ENCODE results near the gene COX7A2L.
"Not testable (repeated sequence)": the region's sequence is repeated elsewhere in the genome, so short reads cannot be mapped to it uniquely, and the experiment has no call there.

The COX7A2L gene

DNA sequence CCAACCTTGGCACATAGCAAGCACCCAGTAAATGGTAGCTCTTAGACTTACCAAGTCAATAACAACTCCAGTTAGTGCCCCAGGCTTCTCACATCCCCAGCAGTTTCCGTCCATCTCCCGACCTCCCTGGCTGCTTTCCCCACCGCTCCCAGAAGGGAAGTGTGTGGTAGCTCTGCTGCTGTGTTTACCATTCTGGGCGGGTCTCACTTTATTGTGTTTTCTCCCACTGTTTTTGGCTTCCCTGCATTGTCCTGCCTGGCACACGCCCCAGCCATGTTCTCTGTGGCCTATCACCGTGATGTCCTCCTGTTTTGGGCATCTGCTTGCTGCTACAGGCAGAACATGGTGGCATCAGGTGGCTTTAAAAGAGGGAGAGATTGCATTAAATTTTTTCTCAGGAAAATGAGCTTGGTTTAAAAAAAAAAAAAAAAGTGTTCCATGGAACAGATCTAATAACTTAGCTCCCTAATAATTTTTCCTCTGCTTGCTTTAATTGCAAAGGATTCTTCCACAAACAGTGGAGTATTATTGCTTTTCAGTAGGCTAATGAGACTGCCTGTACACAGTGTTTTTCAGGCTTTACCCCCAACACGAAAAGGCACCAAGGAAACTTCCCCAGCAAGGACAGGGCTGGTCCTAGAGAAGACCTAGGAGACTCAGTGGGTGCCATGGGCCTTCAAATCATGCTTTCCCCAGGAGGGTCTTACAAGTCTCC is 8.0 kb upstream of the COX7A2L start:
- no peak for DNase-seq (ENCODE audit: low read depth in 2 of 2, low spot score in 1 of 2)

DNA sequence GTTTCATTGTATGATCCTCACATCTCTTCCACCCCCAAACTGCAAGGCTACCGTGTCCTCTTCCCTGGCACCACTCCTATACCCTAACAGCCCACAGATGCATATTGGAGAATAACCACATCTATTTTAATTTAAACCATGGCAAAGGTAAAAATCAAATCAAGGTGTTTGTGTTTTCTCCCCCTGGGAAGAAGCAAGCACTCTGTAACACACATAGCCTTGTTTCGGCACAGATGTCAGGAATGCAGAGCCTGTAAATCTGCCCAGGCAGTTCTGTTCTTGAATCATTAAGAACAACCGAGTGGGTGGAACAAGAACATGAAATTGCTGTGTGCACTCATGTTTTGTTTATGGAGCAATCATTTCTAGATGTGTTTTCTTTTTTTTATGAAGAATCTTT is 6.8 kb upstream of the COX7A2L start:
- no peak for DNase-seq (ENCODE audit: low read depth in 2 of 2, low spot score in 1 of 2)

DNA sequence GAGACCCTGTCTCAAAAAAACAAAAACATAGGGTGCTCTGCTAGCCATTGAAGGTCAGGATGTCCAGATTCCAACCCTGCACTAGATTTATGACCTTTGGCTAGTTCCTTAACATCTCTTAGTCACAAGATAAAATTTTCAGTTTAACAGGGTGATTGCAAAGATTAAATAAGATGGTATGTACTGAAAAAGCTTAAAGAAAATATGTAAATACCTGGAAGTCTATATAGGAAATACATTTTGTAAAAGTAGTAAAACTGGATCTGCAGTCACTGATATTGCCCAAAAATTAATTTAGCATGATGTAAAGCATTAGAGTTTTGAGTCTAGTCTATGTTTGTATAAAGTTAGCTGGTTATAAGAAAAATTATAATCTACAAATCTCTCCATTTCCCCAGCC is 5.4 kb upstream of the COX7A2L start:
- no peak for DNase-seq (ENCODE audit: low read depth in 2 of 2, low spot score in 1 of 2)

- no peak for DNase-seq (ENCODE audit: low read depth in 2 of 2, low spot score in 1 of 2)
Measured at GRCh38 chr2:42364658-42365057, 3.6 kb upstream of the COX7A2L start.

GRCh38 chr2:42363413-42363812 is 2.4 kb upstream of the COX7A2L start:
- no peak for DNase-seq (ENCODE audit: low read depth in 2 of 2, low spot score in 1 of 2)

- no peak for DNase-seq (ENCODE audit: low read depth in 2 of 2, low spot score in 1 of 2)
Measured at GRCh38 chr2:42361728-42362283, 789 bp upstream of the COX7A2L start.

- DNase-seq (ENCODE audit: low read depth in 2 of 2, low spot score in 1 of 2), result no peak
Measured at GRCh38 chr2:42360493-42360889, 526 bp downstream of the COX7A2L start.

GRCh38 chr2:42359965-42360483 is 993 bp downstream of the COX7A2L start:
- no peak for DNase-seq (ENCODE audit: low read depth in 2 of 2, low spot score in 1 of 2)

DNA sequence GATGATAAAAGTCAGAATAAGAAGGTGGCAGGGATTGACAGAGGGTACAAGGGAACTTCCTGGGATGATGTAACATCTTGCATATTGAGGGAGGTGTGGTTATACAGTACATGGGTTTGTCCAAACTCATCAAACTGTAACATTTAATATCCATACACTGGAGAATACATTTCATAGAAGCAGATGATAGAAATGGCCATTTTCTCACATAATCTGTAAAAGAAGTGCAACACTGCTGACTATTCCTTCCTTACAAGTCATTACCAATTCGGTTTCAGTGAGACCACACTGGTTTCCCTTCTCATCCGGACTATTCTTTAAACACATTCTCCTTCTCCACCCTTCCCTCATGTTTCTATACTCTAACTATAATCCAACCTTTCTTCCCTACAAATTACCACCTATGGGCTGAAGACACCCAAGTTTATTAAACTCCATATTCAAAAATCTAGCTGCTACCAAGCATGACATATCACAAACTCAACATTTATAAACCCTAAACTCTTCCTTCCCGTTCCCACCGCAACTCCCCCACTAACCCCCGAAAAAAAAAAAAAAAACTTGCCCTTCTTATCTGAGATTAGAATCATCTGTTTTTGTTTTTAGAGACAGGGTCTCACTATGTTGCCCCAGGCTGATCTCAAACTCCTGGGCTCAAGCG is 1.6 kb downstream of the COX7A2L start:
- DNase-seq (ENCODE audit: low read depth in 2 of 2, low spot score in 1 of 2), result no peak

- no peak for DNase-seq (ENCODE audit: low read depth in 2 of 2, low spot score in 1 of 2)
Measured at GRCh38 chr2:42353792-42354429, 7.1 kb downstream of the COX7A2L start.

DNA sequence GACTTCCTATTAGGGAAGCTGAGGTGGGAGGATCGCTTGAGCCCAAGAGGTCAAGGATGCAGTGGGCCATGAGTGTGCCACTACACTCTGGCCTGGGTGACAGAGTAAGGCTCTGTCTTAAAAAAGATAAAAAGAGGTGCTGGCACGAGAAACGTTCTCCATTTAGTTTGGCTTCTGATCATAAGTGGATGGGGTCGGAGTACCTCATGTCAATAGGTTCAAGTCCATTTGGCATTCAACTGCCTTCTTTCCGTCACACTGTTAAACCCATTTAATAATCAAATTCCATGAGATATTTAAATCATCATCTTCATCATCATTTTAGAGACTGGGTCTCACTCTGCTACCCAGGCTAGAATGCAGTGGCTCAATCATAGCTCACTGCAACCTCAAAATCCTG is 9.2 kb downstream of the COX7A2L start:
- no peak for DNase-seq (ENCODE audit: low read depth in 2 of 2, low spot score in 1 of 2)

DNA sequence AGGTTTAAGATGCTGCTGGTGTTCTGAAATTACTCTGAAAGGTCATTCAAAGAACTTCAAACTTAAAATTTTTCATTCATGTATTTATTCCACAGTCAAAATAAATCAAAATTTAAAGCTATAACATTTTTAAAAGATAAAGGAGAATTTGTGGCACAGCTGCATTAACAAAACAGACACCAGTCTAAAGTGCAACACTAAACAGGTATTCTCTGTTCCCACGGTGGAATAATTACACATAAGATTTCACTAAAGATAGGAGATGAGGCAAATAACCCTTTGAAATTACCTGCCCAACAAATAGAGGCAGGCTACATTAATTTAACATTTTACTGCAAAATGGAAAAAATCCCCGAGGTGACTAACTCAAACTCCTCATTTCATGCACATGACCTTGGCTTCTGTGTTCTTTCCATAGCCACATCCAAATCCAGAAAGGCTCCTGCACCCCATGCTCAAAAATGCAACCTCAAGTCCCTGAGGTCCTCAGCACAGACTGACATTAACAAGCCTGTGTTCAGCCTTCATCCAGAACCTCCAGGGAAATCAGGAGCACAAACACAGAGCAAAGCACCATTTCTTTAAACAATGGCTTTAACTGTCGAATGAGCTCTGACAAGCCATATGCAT is 10.5 kb downstream of the COX7A2L start:
- no peak for DNase-seq (ENCODE audit: low read depth in 2 of 2, low spot score in 1 of 2)

DNA sequence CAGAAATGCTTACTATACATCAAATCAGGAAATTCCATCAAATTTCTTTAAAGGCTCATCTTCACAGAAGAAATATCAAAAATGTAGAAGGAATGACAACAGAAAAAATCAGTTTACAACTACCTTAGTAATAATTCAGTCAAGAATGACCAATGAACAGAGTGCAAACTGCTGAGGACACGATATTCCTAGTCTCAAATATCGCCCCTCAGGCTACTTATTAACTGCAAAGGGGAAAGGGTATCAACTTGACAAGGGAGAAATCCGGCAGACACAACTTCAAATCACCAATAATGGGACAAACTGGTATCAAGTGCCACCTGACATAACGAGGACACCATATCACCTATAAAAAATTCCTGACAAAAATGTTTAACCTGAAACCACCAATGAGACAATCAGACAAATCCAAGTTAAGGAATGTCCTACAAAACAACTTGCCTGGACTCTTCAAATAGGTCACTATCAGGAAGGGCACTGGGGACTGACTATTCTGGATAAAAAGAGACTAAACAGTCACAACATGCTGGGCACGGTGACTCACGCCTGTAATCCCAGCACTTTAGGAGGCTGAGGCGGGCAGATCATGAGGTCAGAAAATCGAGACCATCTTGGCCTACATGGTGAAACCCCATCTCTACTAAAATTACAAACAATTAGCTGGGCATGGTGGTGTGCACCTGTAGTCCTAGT is 12.8 kb downstream of the COX7A2L start:
- DNase-seq (ENCODE audit: low read depth in 2 of 2, low spot score in 1 of 2), result no peak

DNA sequence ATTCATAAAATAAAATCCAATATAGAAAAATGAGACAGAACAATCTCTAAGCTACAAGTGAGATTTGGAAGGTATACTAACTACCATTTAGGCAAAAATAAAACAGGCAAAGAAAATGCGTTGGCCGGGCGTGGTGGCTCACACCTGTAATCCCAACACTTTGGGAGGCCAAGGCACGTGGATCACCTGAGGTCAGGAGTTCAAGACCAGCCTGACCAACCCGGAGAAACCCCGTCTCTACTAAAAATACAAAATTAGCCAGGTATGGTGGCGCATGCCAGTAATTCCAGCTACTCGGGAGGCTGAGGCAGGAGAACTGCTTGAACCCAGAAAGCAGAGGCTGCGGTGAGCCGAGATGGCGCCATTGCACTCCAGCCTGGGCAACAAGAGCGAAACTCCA is 13.5 kb downstream of the COX7A2L start:
- DNase-seq (ENCODE audit: low read depth in 2 of 2, low spot score in 1 of 2), result not testable (repeated sequence)

DNA sequence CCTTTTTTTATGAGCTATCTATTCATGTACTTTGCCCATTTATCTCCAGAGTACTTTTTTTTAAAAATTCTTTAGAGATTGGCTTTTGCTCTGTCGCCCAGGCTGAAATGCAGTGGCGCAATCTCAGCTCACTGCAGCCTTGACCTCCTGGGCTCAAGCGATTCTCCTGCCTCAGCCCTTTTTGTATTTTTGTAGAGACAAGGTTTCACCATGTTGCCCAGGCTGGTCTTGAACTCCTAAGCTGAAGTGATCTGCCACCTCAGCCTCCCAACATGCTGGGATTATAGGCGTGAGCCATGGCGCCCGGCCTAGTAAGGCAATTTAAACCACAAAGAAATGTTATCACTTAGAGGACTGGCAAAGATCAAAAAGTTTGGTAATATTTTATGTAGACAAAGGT is 14.2 kb downstream of the COX7A2L start:
- not testable (repeated sequence) for DNase-seq (ENCODE audit: low read depth in 2 of 2, low spot score in 1 of 2)

DNA sequence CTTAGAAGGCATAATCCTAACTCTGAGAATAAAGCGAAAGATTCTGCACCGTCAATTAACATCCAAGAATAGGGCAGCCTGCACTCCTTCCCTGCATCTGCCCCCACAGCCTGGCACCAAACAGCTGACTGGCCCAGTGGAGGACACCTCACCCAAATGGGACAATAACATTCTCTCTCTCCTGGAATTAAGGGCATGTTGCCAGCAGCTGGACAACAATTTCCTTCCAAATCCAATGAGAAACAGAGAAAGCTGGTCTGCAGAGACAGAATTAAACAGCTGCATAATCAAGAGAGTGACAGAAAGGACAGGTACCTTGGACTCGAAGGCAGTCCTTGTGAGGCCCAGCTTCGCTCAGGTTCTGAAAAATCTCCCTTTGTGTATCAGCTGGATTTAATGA is 15.0 kb downstream of the COX7A2L start:
- no peak for DNase-seq (ENCODE audit: low read depth in 2 of 2, low spot score in 1 of 2)

- no peak for DNase-seq (ENCODE audit: low read depth in 2 of 2, low spot score in 1 of 2)
Measured at GRCh38 chr2:42342795-42343241, 18.2 kb downstream of the COX7A2L start.

- no peak for DNase-seq (ENCODE audit: low read depth in 2 of 2, low spot score in 1 of 2)
Measured at GRCh38 chr2:42342061-42342794, 18.8 kb downstream of the COX7A2L start.

- DNase-seq (ENCODE audit: low read depth in 2 of 2, low spot score in 1 of 2), result no peak
Measured at GRCh38 chr2:42340938-42341636, 19.9 kb downstream of the COX7A2L start.

All from stimulated activated CD8-positive, alpha-beta memory T cell treated with anti-CD3 and anti-CD28 coated beads, Interleukin-4, amount 100 ng/mL, for 1 hour (primary cell).